ENCODE results near the gene CDH4.

Gene CDH4

GRCh38 chr20:61330441-61330840, 78.4 kb downstream of the CDH4 start:
- in situ Hi-C loops (cut with MboI; ENCODE audit: low sequenced_read_pairs, unreplicated experiment), result no loop called here
- DNase-seq (ENCODE audit: low spot score), result no peak
- no peak for TF ChIP-seq CTCF (IDR thresholded peaks at IDR 0.05; ENCODE audit: borderline replicate concordance, control extremely low read depth, extremely low read depth, insufficient read depth, missing control alignments)

- in situ Hi-C loops (cut with MboI; ENCODE audit: low sequenced_read_pairs, unreplicated experiment), result no loop called here
- no peak for DNase-seq (ENCODE audit: low spot score)
- TF ChIP-seq CTCF (IDR thresholded peaks at IDR 0.05; ENCODE audit: borderline replicate concordance, control extremely low read depth, extremely low read depth, insufficient read depth, missing control alignments), result no peak
Measured at GRCh38 chr20:61331543-61331942, 79.5 kb downstream of the CDH4 start.

- in situ Hi-C loops (cut with MboI; ENCODE audit: low sequenced_read_pairs, unreplicated experiment), result no loop called here
- DNase-seq (ENCODE audit: low spot score), result no peak
- TF ChIP-seq CTCF (IDR thresholded peaks at IDR 0.05; ENCODE audit: borderline replicate concordance, control extremely low read depth, extremely low read depth, insufficient read depth, missing control alignments), result no peak
Measured at GRCh38 chr20:61332016-61332975, 80.2 kb downstream of the CDH4 start.

GRCh38 chr20:61333484-61334108, 81.5 kb downstream of the CDH4 start:
- DNase-seq (ENCODE audit: low spot score), result no peak
- TF ChIP-seq CTCF (IDR thresholded peaks at IDR 0.05; ENCODE audit: borderline replicate concordance, control extremely low read depth, extremely low read depth, insufficient read depth, missing control alignments), result no peak
- in situ Hi-C loops (cut with MboI; ENCODE audit: low sequenced_read_pairs, unreplicated experiment), result no loop called here

GRCh38 chr20:61340157-61340556, 88.1 kb downstream of the CDH4 start:
- DNase-seq (ENCODE audit: low spot score), result no peak
- no peak for TF ChIP-seq CTCF (IDR thresholded peaks at IDR 0.05; ENCODE audit: borderline replicate concordance, control extremely low read depth, extremely low read depth, insufficient read depth, missing control alignments)
- in situ Hi-C loops (cut with MboI; ENCODE audit: low sequenced_read_pairs, unreplicated experiment), result no loop called here

DNA sequence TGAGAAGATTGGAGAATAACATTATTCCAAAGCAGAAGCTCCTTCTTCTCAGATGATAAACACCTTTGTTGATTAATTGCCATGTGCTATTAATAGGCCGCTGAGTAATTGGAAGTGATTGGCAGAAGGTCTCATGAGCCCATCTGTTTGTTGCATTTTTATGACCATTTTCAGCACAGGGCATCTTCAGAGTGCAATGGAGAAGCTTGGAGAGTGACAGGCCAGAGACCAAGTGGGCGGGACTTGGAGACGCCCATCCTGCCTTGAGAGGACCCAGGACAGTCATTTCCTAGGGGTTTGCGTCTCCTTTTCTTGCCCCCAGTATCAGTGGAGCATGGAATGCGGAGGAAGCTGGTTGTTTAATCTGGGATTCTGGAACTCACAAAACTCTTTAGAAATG, 89.5 kb downstream of the CDH4 start:
- in situ Hi-C loops (cut with MboI; ENCODE audit: low sequenced_read_pairs, unreplicated experiment), result no loop called here
- no peak for TF ChIP-seq CTCF (IDR thresholded peaks at IDR 0.05; ENCODE audit: borderline replicate concordance, control extremely low read depth, extremely low read depth, insufficient read depth, missing control alignments)
- DNase-seq (ENCODE audit: low spot score), result no peak
